ENCODE results near the gene CAMK2A.
A peak's percentile ranks its signal among the peaks of the same experiment; 100 is the strongest.

Gene CAMK2A

GRCh38 chr5:150322202-150322601, 32.6 kb upstream of the CAMK2A start:
- no peak for TF ChIP-seq CTCF (IDR thresholded peaks at IDR 0.05; ENCODE audit: low read depth, low read length, missing control alignments)
- H3K4me3 ChIP-seq (ENCODE audit: low read depth, low read length) = no peak overlapping the region
- in situ Hi-C loops (cut with HindIII; ENCODE audit: low sequenced_read_pairs) = no loop called here
- no peak for DNase-seq (ENCODE audit: low read depth)

DNA sequence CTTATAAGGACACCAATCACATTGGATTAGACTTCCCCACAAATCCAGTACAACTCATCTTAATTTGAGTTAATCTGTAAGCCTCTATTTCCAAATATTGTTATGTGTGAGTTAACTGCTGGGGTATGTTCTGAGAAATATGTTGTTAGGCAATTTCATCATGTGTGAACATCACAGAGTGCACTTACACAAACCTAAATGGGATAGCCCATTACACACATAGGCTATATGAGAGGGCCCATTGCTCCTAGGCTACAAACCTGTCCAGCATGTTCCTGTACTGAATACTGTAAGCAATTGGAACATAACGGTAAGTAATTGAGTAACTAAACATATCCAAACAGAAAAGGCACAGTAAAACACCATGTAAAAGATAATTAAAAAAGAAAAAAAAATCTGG, 32.2 kb upstream of the CAMK2A start:
- no peak for TF ChIP-seq CTCF (IDR thresholded peaks at IDR 0.05; ENCODE audit: low read depth, low read length, missing control alignments)
- H3K4me3 ChIP-seq (ENCODE audit: low read depth, low read length) = no peak overlapping the region
- in situ Hi-C loops (cut with HindIII; ENCODE audit: low sequenced_read_pairs) = no loop called here
- DNase-seq (ENCODE audit: low read depth) = no peak

DNA sequence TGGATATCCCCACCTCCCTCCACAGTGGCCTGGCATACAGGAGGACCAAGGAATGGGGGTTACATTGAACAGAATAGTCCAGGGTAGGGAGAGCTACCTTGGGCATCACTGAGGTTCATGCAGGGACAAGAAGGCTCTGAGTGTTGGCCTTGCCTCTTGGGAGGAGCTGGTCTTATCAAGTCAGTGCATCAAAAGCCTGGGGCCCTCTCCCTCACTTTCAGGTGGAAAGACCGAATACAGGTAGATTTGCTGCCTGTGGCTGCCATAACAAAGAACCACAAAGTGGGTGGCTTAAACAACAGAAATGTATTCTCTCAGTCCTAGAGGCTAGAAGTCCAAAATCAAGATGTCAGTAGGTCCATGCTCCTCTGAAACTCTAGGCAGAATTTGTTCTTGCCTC, 31.6 kb upstream of the CAMK2A start:
- in situ Hi-C loops (cut with HindIII; ENCODE audit: low sequenced_read_pairs) = no loop called here
- H3K4me3 ChIP-seq (ENCODE audit: low read depth, low read length) = no peak overlapping the region
- no peak for TF ChIP-seq CTCF (IDR thresholded peaks at IDR 0.05; ENCODE audit: low read depth, low read length, missing control alignments)
- DNase-seq (ENCODE audit: low read depth) = no peak

GRCh38 chr5:150320044-150320613, 30.6 kb upstream of the CAMK2A start:
- no peak for TF ChIP-seq CTCF (IDR thresholded peaks at IDR 0.05; ENCODE audit: low read depth, low read length, missing control alignments)
- no peak overlapping the region for H3K4me3 ChIP-seq (ENCODE audit: low read depth, low read length)
- in situ Hi-C loops (cut with HindIII; ENCODE audit: low sequenced_read_pairs) = no loop called here
- peak; percentile 87 for DNase-seq (ENCODE audit: low read depth)

DNA sequence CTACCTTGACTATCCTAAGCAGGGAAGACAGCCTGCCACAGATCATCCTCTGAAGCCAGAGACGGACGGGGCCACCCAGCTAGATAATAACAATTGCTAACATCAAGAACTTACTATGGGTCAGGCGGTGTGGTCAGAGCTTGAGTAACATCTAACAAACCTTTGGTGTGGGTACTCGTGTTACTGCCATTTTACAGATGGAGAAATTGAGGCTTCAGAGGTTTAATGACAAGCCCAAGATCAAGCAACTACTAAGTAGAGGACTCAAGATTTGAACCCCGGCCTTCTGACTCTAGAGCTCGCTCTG, 29.9 kb upstream of the CAMK2A start:
- DNase-seq (ENCODE audit: low read depth) = no peak
- in situ Hi-C loops (cut with HindIII; ENCODE audit: low sequenced_read_pairs) = no loop called here
- no peak for TF ChIP-seq CTCF (IDR thresholded peaks at IDR 0.05; ENCODE audit: low read depth, low read length, missing control alignments)
- no peak overlapping the region for H3K4me3 ChIP-seq (ENCODE audit: low read depth, low read length)

GRCh38 chr5:150318613-150319483, 29.3 kb upstream of the CAMK2A start:
- in situ Hi-C loops (cut with HindIII; ENCODE audit: low sequenced_read_pairs) = no loop called here
- no peak overlapping the region for H3K4me3 ChIP-seq (ENCODE audit: low read depth, low read length)
- TF ChIP-seq CTCF (IDR thresholded peaks at IDR 0.05; ENCODE audit: low read depth, low read length, missing control alignments) = no peak
- DNase-seq (ENCODE audit: low read depth) = no peak

All from astrocyte of the cerebellum (primary cell).